AG09319 (cell line): ENCODE results near the gene UNC13B.

Experiments used
- DNase-seq: peaks from one replicate; pipeline ENCODE4 v3.0.0-alpha.2; 2010; ENCODE audit warnings: low read depth; ENCODE audit errors: extremely low read depth
- TF ChIP-seq, protein P1 (sequence below): IDR thresholded peaks from 2 replicates; pipeline ENCODE4 v1.5.1; 2011; ENCODE audit warnings: low read depth, mild to moderate bottlenecking, inconsistent platforms, low read length, moderate library complexity

UNC13B gene

DNA sequence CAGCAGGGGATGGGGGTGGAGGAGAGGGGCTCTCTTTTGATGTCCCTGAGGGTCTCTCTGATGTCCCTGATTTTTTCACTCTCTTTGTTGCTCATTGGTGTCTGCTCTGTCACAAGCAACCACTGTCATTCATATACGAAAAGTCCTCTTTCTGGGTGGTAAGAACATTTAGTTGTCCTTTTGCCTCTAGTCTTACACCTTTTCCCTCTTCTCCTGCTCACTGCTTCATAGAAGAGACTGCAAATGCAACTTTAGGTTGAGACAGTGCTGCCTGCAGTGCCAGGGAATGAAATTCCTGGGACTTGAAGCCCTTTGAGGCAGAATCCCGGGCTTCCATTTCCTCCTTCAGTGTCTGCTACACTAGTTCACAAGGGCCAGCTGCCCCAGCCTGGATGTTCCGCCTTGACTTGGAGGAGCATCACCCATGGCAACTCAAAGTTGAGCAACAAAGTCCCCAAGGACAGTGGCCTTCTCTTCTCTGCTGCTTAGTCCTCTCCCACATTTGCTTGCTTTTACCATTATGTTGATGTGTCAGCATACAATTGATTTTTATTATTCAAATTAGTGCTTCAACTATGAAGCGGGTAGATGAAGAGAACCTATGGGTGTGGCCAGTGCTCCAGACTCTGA is 233.4 kb downstream of the UNC13B start:
- TF ChIP-seq, protein P1, sequence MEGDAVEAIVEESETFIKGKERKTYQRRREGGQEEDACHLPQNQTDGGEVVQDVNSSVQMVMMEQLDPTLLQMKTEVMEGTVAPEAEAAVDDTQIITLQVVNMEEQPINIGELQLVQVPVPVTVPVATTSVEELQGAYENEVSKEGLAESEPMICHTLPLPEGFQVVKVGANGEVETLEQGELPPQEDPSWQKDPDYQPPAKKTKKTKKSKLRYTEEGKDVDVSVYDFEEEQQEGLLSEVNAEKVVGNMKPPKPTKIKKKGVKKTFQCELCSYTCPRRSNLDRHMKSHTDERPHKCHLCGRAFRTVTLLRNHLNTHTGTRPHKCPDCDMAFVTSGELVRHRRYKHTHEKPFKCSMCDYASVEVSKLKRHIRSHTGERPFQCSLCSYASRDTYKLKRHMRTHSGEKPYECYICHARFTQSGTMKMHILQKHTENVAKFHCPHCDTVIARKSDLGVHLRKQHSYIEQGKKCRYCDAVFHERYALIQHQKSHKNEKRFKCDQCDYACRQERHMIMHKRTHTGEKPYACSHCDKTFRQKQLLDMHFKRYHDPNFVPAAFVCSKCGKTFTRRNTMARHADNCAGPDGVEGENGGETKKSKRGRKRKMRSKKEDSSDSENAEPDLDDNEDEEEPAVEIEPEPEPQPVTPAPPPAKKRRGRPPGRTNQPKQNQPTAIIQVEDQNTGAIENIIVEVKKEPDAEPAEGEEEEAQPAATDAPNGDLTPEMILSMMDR, result no peak

DNA sequence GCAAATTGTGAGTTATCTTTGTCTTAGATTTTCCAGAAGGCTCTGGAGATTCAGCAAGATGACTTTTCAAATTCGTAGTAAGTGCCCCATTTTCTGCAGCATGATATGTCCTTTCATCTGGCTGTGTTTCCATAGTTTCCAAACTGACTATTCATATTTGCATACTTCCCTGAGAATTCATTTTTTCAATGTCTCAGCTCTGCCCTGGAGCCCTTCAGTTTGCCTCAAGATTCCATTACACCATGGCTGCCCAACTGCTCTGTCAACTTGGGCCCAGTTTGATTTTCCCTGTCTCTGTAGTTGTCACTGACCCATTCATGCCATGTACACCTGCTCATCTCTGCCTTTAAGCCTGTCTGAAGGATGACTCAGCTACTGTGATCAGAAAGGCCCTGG is 233.9 kb downstream of the UNC13B start:
- DNase-seq, result no peak
- TF ChIP-seq, protein P1, result no peak

More for the DNA sequence above, 233.4 kb downstream of the UNC13B start:
- DNase-seq, result no peak

DNA sequence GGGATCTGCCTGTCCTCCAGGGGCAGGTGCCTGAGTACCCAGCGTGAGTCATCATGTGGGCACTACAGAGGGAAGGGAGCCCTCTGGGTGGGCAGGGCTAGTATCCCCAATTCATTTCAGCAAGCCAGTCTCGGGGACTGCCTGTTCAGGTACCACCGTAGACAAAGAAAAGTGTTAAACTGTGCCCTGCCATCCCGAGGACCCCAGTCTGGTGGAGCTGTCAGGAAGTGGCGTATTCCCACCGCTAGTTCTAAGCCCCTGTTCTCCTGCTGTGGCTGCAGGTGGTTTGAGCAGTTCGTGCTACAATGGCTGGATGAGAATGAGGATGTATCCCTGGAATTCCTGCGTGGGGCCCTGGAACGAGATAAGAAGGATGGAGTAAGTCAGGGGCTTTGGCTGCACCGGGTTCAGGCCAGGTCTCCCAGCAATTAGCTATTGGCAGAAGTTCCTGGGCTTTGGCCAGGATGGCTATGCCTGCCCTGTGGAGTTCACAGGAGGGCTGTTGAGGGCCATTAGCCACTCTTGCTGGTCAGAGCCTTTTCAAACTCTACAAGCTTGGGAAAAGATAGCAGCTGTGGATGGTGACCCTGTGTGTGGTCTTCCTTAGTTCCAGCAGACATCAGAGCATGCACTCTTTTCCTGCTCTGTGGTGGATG is 234.9 kb downstream of the UNC13B start:
- TF ChIP-seq, protein P1, result no peak
- DNase-seq, result no peak

DNA sequence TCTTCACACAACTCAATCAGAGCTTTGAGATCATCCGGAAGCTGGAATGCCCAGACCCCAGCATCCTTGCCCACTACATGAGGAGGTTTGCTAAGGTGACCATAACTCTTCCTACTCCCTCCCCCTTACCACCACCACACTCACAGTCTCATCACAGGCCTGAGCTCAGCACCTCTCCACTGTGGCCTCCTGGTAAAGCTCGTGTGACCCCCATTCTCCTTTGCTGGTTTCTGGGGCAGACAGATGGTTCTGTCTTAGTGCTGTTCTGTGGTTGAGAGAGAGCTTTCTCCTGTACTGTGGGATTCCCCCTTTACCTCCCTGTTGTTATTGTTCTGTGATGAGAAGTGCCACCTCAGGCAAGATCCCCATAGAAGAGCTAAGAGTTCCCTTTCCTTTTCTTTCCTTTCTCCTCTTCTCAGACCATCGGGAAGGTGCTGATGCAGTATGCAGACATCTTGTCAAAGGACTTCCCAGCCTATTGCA is 235.4 kb downstream of the UNC13B start:
- TF ChIP-seq, protein P1, result no peak
- DNase-seq, result no peak

DNA sequence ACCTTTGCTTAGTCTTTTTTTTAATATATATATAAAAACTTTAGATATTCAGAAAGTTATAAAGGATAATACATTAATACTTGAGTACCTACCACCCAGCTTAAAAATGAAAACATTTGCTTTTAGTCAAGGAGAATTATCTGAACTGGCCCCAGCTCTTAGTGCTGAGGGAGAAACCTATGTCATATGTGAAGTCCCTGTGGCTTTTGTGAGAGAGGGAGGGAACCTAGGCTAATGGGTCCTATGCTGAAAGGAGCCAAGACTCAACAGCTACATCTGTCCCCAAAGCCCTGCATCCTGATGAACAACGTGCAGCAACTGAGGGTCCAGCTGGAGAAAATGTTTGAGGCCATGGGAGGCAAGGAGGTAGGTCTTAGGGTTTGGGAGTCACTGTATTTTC is 236.1 kb downstream of the UNC13B start:
- TF ChIP-seq, protein P1, result no peak
- DNase-seq, result no peak

DNA sequence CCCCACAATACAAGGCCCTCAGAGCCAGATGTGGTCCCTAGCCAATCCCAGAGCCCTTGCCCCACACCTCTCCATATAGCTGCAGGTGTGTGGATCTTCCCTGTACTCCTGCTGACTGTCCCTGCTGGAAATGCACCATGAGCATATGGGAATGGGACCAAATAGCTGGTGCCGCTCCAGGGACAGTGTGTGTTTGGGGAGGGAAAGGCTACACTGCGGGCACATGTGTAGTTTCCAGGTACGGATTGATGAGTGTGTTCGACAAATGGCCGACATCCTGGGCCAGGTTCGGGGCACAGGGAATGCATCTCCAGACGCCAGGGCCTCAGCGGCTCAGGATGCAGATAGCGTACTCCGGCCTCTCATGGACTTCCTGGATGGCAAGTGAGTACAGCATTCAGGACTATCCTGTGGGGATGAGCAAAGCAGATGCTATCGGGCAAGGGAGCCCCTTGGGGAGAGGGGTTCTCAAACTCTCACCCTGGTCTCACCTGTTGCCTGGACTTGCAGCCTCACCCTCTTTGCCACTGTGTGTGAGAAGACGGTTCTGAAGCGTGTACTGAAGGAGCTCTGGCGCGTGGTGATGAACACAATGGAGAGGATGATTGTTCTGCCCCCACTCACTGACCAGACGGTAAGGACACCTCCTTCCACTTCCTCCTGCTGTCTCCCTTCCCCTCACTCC is 237.0 kb downstream of the UNC13B start:
- TF ChIP-seq, protein P1, result no peak
- DNase-seq, result no peak

DNA sequence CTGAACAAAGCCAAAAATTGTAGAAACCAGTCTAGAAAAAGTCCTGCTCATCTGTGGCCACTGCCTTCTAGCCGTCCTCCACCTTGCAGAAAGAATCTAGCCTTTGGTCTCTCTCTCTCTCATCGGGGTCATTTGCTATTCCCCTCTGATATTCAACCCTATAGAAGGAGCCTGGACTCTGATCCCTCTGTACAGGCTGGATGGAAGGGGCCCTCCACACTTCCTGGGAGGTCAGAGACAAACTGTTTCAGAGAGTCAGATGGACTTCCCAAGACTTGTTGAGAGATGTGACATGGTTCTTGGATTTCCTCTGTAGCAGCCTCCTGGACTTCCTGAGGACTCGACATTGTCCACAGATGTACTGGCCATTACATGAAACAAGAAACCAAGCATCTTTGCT is 243.1 kb downstream of the UNC13B start:
- DNase-seq, result no peak
- TF ChIP-seq, protein P1, result no peak
